ENCODE results near the gene PLEKHA1.

Gene PLEKHA1

GRCh38 chr10:122413327-122413726 is 38.8 kb downstream of the PLEKHA1 start:
- Mint-ChIP-seq H3K27me3 (ENCODE audit: low read depth, poor library complexity) (no peaks in the 10 kb centered on the region), H3K36me3 (ENCODE audit: low read depth) (peaks cover 23% of the 10 kb centered on the region), H3K4me3 (no peak overlapping the region), H3K4me1 (no peaks in the 10 kb centered on the region), H3K9me3 (no peaks in the 10 kb centered on the region), H3K27ac (no peak overlapping the region)
- no peak for DNase-seq
- TF ChIP-seq CTCF (IDR thresholded peaks at IDR 0.05): no peak

GRCh38 chr10:122417667-122418066 is 43.2 kb downstream of the PLEKHA1 start:
- no peak for DNase-seq
- peaks cover 33% of the 10 kb centered on the region for H3K36me3 Mint-ChIP-seq (ENCODE audit: low read depth)
- no peaks in the 10 kb centered on the region for H3K4me1 Mint-ChIP-seq
- no peak for TF ChIP-seq CTCF (IDR thresholded peaks at IDR 0.05)
- peaks cover 3% of the 10 kb centered on the region for H3K27me3 Mint-ChIP-seq (ENCODE audit: low read depth, poor library complexity)
- no peak overlapping the region for H3K4me3 Mint-ChIP-seq
- no peaks in the 10 kb centered on the region for H3K9me3 Mint-ChIP-seq
- no peak overlapping the region for H3K27ac Mint-ChIP-seq

DNA sequence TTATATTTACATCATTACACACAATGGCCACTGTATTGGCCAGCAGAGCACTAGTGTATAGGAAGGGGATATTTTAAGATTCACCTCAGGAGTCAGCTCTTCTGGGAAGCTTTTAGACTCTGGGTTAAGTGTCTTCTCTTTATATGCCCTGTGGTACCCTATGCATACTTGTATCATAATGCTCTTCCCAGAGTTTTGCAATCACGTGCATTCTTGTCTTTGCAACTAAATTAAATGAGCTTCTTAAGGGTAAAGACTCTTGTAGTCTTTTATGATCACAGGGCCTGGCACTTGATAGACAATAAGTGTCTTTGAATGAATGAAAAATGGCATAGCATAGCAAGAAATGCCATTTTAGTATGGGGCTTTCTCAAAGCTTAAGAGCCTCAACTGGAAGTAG is 44.5 kb downstream of the PLEKHA1 start:
- no peak for DNase-seq
- H3K27me3 Mint-ChIP-seq (ENCODE audit: low read depth, poor library complexity): peaks cover 3% of the 10 kb centered on the region
- no peak overlapping the region for H3K27ac Mint-ChIP-seq
- H3K36me3 Mint-ChIP-seq (ENCODE audit: low read depth): peaks cover 31% of the 10 kb centered on the region
- no peaks in the 10 kb centered on the region for H3K4me1 Mint-ChIP-seq
- no peaks in the 10 kb centered on the region for H3K9me3 Mint-ChIP-seq
- no peak overlapping the region for H3K4me3 Mint-ChIP-seq
- no peak for TF ChIP-seq CTCF (IDR thresholded peaks at IDR 0.05)

DNA sequence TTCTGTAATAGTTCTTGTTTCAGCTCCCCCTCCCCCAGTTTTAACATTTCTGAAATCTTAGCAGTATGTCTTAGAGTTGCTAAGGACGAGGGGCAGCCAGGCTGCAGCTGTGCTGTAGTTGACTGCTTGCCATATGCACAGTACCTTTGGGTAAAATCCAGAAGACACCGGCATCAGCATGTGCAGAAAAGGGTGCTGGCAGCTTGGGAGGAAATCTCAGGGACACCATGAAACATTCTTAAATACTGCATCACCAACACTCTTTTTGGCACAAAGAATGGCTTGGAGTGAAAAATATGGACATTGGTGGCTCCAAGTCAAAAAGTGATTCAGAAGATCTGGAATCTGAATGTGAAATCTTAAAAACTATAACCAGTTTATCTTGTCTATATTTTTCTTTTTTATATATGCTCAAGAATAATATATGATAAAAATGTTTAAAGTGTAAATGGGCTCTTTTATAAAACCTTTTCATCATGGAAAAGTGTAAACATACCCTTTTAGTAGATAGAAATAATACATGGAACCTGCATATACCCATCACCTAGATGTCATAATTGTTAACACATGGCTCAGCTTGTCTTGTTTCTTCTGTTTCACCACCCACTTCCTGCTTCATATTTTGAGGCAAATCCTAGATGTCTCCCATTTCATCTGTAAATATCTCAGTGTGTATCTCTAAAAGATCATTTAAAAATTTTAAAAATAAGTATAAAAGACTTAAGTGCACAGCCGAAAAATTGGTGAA is 45.5 kb downstream of the PLEKHA1 start:
- DNase-seq: no peak
- no peak for TF ChIP-seq CTCF (IDR thresholded peaks at IDR 0.05)
- H3K36me3 Mint-ChIP-seq (ENCODE audit: low read depth): peaks cover 25% of the 10 kb centered on the region
- no peak overlapping the region for H3K4me3 Mint-ChIP-seq
- peaks cover 3% of the 10 kb centered on the region for H3K27me3 Mint-ChIP-seq (ENCODE audit: low read depth, poor library complexity)
- H3K27ac Mint-ChIP-seq: no peak overlapping the region
- no peaks in the 10 kb centered on the region for H3K9me3 Mint-ChIP-seq
- H3K4me1 Mint-ChIP-seq: no peaks in the 10 kb centered on the region

DNA sequence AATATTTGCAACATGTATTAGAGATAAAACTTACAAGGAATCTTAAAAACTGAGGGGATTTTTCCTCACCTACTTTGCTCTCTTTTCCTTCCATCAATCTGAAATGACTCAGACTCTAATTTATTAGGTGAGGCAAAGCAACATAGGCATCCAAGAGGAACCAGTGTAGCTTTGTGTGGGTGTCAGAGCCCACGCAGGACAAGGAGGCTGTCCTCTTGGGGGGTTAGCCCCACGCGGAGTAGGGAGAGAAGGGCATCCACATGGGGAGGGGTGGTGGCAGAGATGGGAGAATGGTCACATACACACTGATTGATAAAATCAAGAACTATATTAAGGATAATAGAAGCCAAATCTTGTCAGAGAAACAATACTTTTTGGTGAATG is 46.1 kb downstream of the PLEKHA1 start:
- Mint-ChIP-seq H3K27ac (peak overlapping the region; percentile 36), H3K4me1 (no peaks in the 10 kb centered on the region), H3K9me3 (no peaks in the 10 kb centered on the region), H3K4me3 (no peak overlapping the region), H3K36me3 (ENCODE audit: low read depth) (peaks cover 25% of the 10 kb centered on the region), H3K27me3 (ENCODE audit: low read depth, poor library complexity) (peaks cover 3% of the 10 kb centered on the region)
- no peak for TF ChIP-seq CTCF (IDR thresholded peaks at IDR 0.05)
- DNase-seq: no peak

DNA sequence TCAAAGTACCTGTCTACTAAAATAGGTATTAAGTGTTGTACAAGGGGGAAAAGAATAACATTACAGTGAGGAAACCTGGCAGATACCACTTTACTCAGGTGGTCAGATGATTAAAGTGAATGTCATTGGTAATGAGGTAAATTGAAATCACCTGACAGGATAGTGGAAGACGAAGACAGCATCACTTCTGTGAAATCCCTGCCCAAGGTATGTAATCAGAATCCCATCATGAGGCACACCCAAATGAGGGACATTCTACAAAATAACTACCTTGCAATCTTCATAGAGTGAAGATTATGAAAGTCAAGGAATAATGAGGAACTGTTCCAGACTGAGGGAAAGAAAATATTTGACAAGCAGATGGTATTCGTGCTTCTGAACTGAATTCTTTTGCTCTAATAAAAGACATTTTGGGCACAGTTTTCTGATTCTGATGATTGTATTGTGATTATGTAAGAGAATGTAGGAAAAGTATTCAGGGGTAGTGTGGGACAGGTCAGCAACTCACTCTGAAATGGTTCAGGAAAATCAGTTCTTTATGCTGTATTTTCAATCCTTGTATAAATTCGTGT is 46.6 kb downstream of the PLEKHA1 start:
- Mint-ChIP-seq H3K4me1 (peaks cover 4% of the 10 kb centered on the region), H3K4me3 (no peak overlapping the region), H3K27me3 (ENCODE audit: low read depth, poor library complexity) (peaks cover 3% of the 10 kb centered on the region), H3K36me3 (ENCODE audit: low read depth) (peaks cover 23% of the 10 kb centered on the region), H3K9me3 (no peaks in the 10 kb centered on the region), H3K27ac (no peak overlapping the region)
- TF ChIP-seq CTCF (IDR thresholded peaks at IDR 0.05): no peak
- no peak for DNase-seq
